C4-2B (cell line): ENCODE data around the gene MCOLN1.

ENCODE experiments used
- CTCF ChIP-seq: fragments of 450-650 bp; conservative IDR thresholded peaks from 2 replicates; pipeline ENCODE4 v1.5.1; 2017; ENCODE audit warnings: mild to moderate bottlenecking
- ZFX ChIP-seq: fragments of 450-650 bp; IDR thresholded peaks from 2 replicates; pipeline ENCODE4 v1.6.1; 2017

GRCh38 chr19:7540761-7541474, 18.5 kb downstream of the MCOLN1 start:
- TF ChIP-seq CTCF (no peak), ZFX (no peak)
